GM18502 (cell line): Measurements from ENCODE around the gene HCN2.
"Not testable (repeated sequence)": the region's sequence is repeated elsewhere in the genome, so short reads cannot be mapped to it uniquely, and the experiment has no call there.

ENCODE experiments used
- ATAC-seq: cut with Tn5 transposase; IDR thresholded peaks from one replicate; pipeline ENCODE4 v1.9.1; 2021; ENCODE audit warnings: mild to moderate bottlenecking; ENCODE audit not compliant: unreplicated experiment, poor library complexity

The HCN2 gene

GRCh38 chr19:617551-618246 lies 28.0 kb downstream of the HCN2 start:
- no peak for ATAC-seq

GRCh38 chr19:618247-618619 lies 28.6 kb downstream of the HCN2 start:
- no peak for ATAC-seq

- no peak for ATAC-seq
Observed at GRCh38 chr19:618674-619285, 29.1 kb downstream of the HCN2 start.

GRCh38 chr19:619286-620002 lies 29.8 kb downstream of the HCN2 start:
- no peak for ATAC-seq

- ATAC-seq: no peak
Observed at GRCh38 chr19:620166-620862, 30.6 kb downstream of the HCN2 start.

- ATAC-seq: not testable (repeated sequence)
Observed at GRCh38 chr19:621191-621590, 31.5 kb downstream of the HCN2 start.

GRCh38 chr19:621819-622218 lies 32.1 kb downstream of the HCN2 start:
- no peak for ATAC-seq

GRCh38 chr19:622666-623065 lies 33.0 kb downstream of the HCN2 start:
- ATAC-seq: no peak

GRCh38 chr19:623175-623916 lies 33.7 kb downstream of the HCN2 start:
- no peak for ATAC-seq

GRCh38 chr19:623974-624373 lies 34.3 kb downstream of the HCN2 start:
- ATAC-seq: no peak

- ATAC-seq: no peak
Observed at GRCh38 chr19:624433-625109, 34.9 kb downstream of the HCN2 start.

- ATAC-seq: no peak
Observed at GRCh38 chr19:625257-625656, 35.6 kb downstream of the HCN2 start.

GRCh38 chr19:626566-626965 lies 36.9 kb downstream of the HCN2 start:
- not testable (repeated sequence) for ATAC-seq

- ATAC-seq: no peak
Observed at GRCh38 chr19:628168-628567, 38.5 kb downstream of the HCN2 start.

- not testable (repeated sequence) for ATAC-seq
Observed at GRCh38 chr19:629515-629914, 39.8 kb downstream of the HCN2 start.

- no peak for ATAC-seq
Observed at GRCh38 chr19:629961-630714, 40.5 kb downstream of the HCN2 start.

GRCh38 chr19:632579-633067 lies 42.9 kb downstream of the HCN2 start:
- peak; percentile 23 for ATAC-seq

- peak; percentile 90 for ATAC-seq
Observed at GRCh38 chr19:633068-633785, 43.5 kb downstream of the HCN2 start, which contains the start of gene POLRMT. Gene POLRMT (minus strand): TSS chr19:633537. CDS start chr19:633512, 25 bp downstream.
